Measurements from ENCODE around the gene SYT12. TPM values are rescaled to one million over a fixed set of nuclear protein-coding genes. Genes with fewer than 3 reads are reported as not detected.

The SYT12 gene
- total and polyA plus RNA-seq, 2 of the 13 experiments (the other 11 are each of a cell fraction or from before 2014, with no cell fraction given), result 0.01 to 0.02 TPM

DNA sequence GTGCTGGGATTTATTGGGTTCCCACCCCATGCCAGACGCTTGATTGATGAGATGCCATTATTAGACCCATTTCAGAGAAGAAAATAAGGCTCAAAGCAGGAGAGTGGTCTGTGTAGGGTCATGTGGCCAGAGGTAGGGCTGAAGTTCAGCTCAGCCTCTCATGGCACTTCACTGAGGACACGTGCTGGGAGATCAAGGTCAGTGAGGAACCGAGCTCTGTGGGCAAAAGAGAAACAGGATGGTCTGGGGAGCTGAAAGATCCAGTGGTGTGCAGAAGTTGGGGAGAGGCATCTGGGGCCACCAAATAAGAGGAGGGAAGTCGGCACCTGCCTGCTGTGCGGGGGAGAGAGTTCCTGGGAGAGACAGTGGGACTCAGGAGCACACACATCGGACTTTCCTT is 53.3 kb downstream of the SYT12 start (continued):
- TF ChIP-seq, protein P1, sequence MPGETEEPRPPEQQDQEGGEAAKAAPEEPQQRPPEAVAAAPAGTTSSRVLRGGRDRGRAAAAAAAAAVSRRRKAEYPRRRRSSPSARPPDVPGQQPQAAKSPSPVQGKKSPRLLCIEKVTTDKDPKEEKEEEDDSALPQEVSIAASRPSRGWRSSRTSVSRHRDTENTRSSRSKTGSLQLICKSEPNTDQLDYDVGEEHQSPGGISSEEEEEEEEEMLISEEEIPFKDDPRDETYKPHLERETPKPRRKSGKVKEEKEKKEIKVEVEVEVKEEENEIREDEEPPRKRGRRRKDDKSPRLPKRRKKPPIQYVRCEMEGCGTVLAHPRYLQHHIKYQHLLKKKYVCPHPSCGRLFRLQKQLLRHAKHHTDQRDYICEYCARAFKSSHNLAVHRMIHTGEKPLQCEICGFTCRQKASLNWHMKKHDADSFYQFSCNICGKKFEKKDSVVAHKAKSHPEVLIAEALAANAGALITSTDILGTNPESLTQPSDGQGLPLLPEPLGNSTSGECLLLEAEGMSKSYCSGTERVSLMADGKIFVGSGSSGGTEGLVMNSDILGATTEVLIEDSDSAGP (CRISPR knock-in tag; IDR thresholded peaks at IDR 0.05; ENCODE audit: borderline replicate concordance), result no peak; the same call in 1 of the 2 replicates
- TF ChIP-seq ZNF660 (CRISPR knock-in tag; IDR thresholded peaks at IDR 0.05; ENCODE audit: borderline replicate concordance, low read depth) (no peak), U2AF1 (optimal IDR thresholded peaks at IDR 0.05; ENCODE audit: low read depth, low read length) (no peak), ZMYM2 (CRISPR knock-in tag; IDR thresholded peaks at IDR 0.05) (peak; percentile 62), SALL1 (CRISPR knock-in tag; IDR thresholded peaks at IDR 0.05) (peak; percentile 65), ZNF788 (CRISPR knock-in tag; IDR thresholded peaks at IDR 0.05; ENCODE audit: borderline replicate concordance) (peak; percentile 58; the same call in 1 of the 2 replicates), HOXA7 (CRISPR knock-in tag; IDR thresholded peaks at IDR 0.05) (no peak), RXRB (CRISPR knock-in tag; IDR thresholded peaks at IDR 0.05; ENCODE audit: borderline replicate concordance) (peak; percentile 60), MYC (CRISPR knock-in tag; IDR thresholded peaks at IDR 0.05; ENCODE audit: borderline replicate concordance) (peak; percentile 33; the same call in 1 of the 2 replicates), ZNF782 (CRISPR knock-in tag; IDR thresholded peaks at IDR 0.05; ENCODE audit: borderline replicate concordance) (no peak), ZNF644 (CRISPR knock-in tag; IDR thresholded peaks at IDR 0.05; ENCODE audit: low read depth) (peak; percentile 77; the same call in 1 of the 2 replicates), PRMT3 (CRISPR knock-in tag; IDR thresholded peaks at IDR 0.05; ENCODE audit: borderline replicate concordance, low read depth) (no peak), ZNF629 (CRISPR knock-in tag; conservative IDR thresholded peaks at IDR 0.05) (peak; percentile 96)
- TF ChIP-seq, protein P2, sequence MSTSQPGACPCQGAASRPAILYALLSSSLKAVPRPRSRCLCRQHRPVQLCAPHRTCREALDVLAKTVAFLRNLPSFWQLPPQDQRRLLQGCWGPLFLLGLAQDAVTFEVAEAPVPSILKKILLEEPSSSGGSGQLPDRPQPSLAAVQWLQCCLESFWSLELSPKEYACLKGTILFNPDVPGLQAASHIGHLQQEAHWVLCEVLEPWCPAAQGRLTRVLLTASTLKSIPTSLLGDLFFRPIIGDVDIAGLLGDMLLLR (CRISPR knock-in tag; IDR thresholded peaks at IDR 0.05), result no peak
- TF ChIP-seq, protein P3, sequence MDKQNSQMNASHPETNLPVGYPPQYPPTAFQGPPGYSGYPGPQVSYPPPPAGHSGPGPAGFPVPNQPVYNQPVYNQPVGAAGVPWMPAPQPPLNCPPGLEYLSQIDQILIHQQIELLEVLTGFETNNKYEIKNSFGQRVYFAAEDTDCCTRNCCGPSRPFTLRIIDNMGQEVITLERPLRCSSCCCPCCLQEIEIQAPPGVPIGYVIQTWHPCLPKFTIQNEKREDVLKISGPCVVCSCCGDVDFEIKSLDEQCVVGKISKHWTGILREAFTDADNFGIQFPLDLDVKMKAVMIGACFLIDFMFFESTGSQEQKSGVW (CRISPR knock-in tag; IDR thresholded peaks at IDR 0.05; ENCODE audit: borderline replicate concordance), result no peak; the same call in 1 of the 2 replicates
- TF ChIP-seq, protein P4, sequence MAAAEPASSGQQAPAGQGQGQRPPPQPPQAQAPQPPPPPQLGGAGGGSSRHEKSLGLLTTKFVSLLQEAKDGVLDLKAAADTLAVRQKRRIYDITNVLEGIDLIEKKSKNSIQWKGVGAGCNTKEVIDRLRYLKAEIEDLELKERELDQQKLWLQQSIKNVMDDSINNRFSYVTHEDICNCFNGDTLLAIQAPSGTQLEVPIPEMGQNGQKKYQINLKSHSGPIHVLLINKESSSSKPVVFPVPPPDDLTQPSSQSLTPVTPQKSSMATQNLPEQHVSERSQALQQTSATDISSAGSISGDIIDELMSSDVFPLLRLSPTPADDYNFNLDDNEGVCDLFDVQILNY (CRISPR knock-in tag; conservative IDR thresholded peaks at IDR 0.05), result no peak
- TF ChIP-seq, protein P5, sequence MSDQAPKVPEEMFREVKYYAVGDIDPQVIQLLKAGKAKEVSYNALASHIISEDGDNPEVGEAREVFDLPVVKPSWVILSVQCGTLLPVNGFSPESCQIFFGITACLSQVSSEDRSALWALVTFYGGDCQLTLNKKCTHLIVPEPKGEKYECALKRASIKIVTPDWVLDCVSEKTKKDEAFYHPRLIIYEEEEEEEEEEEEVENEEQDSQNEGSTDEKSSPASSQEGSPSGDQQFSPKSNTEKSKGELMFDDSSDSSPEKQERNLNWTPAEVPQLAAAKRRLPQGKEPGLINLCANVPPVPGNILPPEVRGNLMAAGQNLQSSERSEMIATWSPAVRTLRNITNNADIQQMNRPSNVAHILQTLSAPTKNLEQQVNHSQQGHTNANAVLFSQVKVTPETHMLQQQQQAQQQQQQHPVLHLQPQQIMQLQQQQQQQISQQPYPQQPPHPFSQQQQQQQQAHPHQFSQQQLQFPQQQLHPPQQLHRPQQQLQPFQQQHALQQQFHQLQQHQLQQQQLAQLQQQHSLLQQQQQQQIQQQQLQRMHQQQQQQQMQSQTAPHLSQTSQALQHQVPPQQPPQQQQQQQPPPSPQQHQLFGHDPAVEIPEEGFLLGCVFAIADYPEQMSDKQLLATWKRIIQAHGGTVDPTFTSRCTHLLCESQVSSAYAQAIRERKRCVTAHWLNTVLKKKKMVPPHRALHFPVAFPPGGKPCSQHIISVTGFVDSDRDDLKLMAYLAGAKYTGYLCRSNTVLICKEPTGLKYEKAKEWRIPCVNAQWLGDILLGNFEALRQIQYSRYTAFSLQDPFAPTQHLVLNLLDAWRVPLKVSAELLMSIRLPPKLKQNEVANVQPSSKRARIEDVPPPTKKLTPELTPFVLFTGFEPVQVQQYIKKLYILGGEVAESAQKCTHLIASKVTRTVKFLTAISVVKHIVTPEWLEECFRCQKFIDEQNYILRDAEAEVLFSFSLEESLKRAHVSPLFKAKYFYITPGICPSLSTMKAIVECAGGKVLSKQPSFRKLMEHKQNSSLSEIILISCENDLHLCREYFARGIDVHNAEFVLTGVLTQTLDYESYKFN (CRISPR knock-in tag; conservative IDR thresholded peaks at IDR 0.05), result peak; percentile 36; the same call in 1 of the 2 replicates

Measured in HepG2 (cell line).